ENCODE results near the gene PER3.

DNA sequence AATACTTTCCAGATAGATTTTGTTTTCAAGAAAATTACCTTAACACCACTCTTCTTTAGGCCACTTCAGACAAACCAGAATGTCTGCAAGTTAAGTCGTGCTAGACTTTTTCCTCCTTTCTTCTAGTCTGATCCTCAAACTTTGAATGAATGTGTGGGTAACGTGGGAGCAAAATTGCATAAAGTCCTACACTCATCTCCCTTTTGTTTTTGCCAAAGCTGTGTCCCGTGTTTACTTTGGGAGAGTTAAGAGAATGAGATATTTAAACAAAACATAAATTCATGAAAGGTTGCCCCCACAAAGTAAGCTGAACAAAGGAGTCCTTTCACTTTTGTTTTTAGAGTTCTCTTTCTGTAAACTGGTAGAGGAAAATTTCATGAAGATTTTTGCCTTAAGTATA is 29.9 kb upstream of the PER3 start:
- TF ChIP-seq POLR2A (IDR thresholded peaks at IDR 0.05; ENCODE audit: control extremely low read depth in 1 of 2, low read depth in 2 of 2, low read length in 2 of 2) = no peak
- TF ChIP-seq, protein P1, sequence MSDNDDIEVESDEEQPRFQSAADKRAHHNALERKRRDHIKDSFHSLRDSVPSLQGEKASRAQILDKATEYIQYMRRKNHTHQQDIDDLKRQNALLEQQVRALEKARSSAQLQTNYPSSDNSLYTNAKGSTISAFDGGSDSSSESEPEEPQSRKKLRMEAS (IDR thresholded peaks at IDR 0.05) = no peak
- TF ChIP-seq, protein P2, sequence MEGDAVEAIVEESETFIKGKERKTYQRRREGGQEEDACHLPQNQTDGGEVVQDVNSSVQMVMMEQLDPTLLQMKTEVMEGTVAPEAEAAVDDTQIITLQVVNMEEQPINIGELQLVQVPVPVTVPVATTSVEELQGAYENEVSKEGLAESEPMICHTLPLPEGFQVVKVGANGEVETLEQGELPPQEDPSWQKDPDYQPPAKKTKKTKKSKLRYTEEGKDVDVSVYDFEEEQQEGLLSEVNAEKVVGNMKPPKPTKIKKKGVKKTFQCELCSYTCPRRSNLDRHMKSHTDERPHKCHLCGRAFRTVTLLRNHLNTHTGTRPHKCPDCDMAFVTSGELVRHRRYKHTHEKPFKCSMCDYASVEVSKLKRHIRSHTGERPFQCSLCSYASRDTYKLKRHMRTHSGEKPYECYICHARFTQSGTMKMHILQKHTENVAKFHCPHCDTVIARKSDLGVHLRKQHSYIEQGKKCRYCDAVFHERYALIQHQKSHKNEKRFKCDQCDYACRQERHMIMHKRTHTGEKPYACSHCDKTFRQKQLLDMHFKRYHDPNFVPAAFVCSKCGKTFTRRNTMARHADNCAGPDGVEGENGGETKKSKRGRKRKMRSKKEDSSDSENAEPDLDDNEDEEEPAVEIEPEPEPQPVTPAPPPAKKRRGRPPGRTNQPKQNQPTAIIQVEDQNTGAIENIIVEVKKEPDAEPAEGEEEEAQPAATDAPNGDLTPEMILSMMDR (IDR thresholded peaks at IDR 0.05; ENCODE audit: control extremely low read depth in 1 of 3, insufficient read depth in 1 of 3, low read depth in 1 of 3, low read length in 3 of 3) = no peak

Measured in H1 (cell line).